ENCODE data around the gene RMND5B.
"Not testable (repeated sequence)": the region's sequence is repeated elsewhere in the genome, so short reads cannot be mapped to it uniquely, and the experiment has no call there.

RMND5B gene

DNA sequence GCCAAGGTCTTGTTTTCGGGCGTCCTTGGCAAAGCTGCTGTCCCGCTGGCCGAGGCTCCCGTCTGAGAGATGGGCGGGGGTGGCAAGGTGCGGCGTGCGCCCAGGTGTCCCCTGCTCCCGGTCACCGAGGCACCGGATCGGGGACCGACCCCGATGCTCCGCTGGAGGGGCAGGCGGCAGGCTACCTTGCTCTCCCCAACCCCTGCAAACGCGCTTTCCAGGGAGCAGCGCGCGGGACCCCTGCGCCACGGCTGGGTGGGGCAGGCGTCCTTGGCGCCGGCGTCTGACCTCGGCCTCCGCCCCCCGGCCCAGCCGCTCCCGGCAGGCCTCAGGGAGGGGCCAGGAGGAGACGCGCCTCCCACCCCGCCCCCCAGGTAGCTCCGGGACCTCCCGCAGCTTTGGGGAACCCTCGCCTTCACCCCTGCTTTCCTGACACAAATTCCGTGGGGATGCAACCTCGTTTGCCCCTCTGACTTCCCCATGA, 16.9 kb upstream of the RMND5B start:
- no peak for FAIRE-seq

DNA sequence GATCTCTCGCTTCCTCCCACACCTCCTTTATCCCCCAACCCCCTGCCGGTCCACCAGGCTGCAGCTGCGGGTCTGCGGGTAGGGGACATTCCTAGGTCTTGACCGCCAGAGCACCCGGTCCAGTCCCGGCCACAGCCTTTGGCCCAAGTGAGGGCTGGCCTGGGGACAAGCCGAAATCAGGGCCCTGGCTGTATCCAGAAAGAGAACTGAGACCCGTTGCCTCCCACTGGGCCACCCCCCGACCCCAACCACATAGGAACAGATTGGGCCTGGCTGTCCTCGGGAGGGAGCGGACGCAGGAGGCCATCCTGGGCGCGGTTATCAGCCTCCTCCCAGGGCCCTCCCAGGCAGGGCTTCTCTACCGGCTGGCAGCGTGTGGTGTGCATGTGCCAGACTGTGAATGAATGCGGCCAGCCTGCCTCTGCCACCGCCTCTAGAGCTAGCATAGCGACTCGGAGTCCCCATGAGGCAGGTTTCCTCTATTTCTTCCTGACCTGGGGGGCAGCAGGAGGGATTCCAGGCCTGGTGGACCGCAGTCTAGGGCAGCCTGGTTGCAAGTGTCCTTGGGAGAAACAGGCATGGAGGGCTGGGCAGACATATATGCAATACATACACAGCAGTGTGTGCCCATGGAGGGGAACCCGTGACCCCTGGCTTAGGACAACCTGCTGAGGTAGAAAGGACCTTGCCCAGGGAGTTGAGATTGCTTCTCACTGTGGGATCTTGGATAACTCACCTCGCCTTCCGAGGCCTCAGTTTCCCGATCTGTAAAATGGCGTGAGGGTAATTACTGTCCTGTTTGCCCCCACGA, 16.3 kb upstream of the RMND5B start:
- no peak for FAIRE-seq

DNA sequence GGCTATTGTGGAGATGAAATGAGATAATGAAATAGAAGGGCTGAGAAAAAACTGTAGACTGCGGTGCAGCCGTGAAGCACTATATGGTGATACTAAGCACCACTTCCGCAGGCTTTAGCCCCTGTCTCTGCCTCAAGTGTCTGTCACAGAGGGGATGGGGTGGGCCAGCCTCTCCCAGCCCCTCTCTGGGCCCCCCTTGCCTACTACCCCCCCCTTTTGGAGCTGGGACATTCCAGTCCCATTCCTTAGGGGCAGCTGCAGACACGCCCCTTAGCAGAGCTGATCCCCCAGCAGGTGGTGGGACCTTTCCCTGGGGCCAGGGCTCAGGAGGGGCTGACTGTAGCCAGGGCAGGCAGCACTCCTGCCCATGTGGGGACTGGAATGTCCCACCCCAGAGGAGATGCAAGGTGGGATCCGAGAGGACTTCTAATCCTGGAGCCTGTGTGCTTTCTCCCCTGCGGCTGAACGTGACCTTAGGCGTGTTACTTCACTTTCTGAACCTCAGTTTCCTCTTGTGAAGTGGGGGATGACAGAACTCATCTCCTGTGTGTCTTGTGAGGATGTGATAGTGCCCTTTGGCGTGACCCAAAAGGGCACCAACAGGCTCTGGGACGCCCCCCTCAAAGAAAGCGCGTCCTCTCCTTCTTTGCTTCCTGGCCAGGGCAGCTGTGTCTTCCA, 15.5 kb upstream of the RMND5B start:
- FAIRE-seq = no peak

DNA sequence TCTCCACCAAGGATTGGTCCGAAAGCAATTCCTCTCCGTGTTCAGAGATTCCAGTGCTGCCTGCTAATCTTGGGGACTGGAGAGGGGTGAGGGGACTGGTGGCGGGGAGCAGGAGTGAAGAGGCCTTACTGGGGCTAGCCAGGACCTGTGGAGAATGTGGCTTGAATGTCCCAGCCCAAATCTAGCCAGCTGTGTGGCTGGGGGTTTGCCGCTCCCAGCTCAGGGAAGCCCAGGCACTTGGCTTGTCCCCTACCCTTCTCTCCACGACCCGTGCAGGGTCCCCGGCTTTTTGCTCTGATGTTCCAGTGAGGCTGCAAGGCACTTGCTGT, 15.0 kb upstream of the RMND5B start:
- FAIRE-seq = no peak

DNA sequence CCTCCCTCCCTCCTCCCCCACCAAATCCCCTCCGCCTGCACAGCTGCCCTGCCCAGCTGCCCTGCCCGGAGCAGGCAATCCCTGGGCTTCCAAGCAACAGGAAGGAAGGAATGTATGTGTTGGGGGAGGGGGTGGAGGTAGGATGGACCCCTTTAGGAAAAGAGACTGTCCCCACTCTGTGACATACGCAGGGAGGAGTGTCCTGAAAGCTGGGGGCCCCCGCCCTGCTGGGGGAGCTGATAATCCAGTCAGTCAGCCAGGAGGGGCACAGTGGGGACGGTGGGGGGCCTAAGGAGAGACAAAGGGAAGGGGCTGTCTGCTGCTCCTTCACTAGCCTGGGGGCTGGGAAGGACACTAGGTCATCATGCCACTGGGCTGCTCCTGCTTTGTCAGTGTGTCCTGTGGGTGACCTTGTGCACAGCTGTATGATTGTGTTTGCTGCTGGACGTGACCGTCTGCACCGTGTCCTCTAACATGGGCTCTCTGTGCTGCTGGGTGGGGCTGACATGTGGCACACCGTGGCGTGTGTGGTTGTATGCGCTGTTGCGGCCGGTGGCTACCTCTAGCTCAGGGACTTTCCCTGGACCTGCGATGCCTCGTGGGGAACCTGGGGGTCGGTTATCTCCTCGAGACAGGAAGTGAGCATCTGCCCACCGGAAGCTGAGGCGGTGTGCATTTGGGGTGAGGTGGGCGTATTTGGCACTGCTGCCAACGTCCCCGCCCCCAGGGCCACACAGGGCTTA, 14.5 kb upstream of the RMND5B start:
- FAIRE-seq = no peak

DNA sequence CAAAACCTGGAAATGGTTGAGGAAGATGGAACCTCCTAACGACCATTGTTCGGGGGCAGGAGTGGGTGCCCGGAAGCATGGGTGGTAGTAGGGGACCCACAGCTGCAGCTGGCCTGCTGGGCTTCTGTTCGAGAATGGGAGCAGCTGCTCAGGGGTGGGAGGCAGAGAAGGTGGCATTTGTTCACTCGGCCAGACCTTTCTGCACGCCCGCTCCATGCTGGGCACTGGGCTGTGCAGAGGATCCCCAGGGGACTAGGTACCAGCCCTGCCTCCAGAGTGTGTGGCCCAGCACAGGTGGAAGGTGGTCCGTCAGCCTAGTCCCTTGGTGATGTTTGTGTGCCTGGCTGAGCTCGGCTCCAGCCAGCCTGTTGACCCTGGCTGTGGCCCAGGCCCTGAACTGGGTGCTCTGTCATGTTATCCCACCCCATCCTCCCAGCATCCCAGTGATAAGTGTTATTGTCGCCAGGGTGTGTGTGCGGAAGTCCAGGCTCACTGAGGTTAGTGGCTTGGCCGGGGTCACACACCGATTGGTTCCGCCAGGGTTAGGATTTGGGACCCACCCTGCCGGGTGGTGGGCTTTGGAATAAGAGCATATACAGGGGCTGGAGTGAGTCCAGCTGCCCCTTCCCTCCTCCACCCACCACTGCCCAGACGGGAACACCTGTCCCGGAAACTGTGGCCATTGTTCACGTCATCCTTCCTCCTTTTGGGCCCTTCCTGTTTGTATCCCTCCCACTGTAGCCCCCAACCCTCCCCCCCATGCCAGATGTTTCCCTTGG, 12.7 kb upstream of the RMND5B start:
- FAIRE-seq = no peak

DNA sequence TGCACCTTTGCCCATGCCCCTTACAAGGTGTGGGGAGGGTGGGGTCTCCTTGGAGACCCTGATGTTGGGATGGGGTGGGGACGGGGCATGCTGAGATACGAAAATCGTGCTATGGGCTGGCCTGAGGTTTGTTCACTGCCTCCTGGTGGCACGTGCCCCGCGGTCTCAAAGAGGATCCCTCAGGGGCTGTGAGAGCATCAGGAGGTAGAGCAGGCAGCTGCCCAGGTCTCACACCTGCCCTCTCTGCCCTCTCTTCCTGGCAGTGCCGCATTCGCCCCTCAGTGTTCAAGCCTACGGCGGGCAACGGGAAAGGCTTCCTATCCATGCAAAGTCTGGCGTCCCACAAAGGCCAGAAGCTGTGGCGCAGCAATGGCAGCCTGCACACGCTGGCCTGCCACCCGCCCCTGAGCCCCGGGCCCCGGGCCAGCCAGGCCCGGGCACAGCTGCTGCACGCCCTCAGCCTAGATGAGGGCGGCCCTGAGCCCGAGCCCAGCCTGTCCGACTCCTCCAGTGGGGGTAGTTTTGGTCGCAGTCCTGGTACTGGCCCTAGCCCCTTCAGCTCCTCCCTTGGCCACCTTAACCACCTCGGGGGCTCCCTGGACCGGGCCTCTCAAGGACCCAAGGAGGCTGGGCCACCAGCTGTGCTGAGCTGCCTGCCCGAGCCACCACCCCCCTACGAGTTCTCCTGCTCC, 10.8 kb upstream of the RMND5B start:
- no peak for FAIRE-seq

DNA sequence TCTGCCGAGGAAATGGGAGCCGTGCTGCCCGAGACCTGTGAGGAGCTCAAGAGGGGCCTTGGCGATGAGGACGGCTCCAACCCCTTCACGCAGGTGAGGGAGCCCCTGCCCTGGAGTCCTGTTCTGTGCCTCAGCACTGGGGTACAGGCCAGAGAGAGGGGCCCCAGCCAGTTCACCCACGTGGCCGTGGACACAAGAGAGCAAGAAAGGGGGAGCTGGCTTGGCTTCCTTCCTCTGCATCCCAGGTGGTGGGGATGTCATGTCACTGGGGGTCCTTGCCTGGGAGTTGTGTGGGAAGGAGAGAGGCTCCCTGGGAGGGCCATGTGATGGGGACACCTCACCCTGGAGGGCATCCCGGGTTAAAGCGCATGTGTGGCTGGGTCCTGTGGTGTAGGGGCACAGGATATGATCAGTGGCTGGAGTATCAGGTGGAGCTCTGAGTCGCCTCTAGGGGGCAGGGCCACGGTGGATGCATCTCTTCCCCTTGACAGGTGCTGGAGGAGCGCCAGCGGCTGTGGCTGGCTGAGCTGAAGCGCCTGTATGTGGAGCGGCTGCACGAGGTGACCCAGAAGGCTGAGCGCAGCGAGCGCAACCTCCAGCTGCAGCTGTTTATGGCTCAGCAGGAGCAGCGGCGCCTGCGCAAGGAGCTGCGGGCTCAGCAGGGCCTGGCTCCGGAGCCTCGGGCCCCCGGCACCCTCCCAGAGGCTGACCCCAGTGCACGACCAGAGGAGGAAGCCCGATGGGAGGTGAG, 10.0 kb upstream of the RMND5B start:
- no peak for FAIRE-seq

DNA sequence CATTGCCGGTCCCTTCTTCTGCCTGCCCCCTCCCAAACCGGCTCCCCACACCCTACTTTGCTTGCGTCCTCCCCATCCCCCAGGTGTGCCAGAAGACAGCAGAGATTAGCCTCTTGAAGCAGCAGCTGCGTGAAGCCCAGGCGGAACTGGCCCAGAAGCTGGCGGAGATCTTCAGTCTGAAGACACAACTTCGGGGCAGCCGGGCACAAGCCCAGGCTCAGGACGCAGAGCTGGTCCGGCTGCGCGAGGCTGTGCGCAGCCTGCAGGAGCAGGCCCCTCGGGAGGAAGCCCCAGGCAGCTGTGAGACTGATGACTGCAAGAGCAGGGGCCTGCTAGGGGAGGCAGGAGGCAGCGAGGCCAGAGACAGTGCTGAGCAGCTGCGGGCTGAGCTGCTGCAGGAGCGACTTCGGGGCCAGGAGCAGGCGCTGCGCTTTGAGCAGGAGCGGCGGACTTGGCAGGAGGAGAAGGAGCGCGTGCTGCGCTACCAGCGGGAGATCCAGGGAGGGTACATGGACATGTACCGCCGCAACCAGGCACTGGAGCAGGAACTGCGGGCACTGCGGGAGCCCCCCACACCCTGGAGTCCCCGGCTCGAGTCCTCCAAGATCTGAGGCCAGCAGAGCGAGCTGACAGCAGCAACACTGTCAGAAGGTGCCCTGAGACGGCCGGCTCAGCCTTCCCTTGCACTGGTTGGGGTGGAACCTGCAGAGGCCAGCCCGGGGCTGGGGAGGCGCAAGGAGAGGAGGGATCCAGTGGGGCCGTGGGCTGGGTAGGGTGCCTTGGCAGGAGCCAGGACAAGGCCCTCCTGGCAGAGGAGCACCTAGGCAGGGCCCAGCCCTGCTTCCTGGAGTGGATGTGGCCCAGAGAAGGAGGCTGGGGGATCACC, 9.2 kb upstream of the RMND5B start:
- no peak for FAIRE-seq

DNA sequence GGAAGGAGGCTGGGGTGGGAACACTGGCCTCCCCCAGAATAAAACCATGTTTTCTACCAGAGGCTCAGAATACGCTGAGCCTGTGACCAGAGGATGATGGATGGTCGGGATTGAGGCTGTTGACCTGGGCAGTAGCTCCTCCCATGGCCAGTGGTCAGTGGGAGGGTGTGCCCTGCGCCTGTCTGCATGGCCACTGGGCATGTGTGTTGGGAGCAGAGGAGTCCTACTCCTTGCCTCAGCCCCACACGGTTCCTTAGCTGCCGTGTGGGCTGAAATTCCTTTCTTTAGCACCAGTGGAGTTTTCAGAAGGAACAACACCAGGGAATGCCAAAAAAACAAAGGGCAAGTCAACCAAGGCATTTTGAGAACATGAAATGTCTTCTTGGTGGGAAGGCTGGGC, 8.5 kb upstream of the RMND5B start:
- FAIRE-seq = no peak

DNA sequence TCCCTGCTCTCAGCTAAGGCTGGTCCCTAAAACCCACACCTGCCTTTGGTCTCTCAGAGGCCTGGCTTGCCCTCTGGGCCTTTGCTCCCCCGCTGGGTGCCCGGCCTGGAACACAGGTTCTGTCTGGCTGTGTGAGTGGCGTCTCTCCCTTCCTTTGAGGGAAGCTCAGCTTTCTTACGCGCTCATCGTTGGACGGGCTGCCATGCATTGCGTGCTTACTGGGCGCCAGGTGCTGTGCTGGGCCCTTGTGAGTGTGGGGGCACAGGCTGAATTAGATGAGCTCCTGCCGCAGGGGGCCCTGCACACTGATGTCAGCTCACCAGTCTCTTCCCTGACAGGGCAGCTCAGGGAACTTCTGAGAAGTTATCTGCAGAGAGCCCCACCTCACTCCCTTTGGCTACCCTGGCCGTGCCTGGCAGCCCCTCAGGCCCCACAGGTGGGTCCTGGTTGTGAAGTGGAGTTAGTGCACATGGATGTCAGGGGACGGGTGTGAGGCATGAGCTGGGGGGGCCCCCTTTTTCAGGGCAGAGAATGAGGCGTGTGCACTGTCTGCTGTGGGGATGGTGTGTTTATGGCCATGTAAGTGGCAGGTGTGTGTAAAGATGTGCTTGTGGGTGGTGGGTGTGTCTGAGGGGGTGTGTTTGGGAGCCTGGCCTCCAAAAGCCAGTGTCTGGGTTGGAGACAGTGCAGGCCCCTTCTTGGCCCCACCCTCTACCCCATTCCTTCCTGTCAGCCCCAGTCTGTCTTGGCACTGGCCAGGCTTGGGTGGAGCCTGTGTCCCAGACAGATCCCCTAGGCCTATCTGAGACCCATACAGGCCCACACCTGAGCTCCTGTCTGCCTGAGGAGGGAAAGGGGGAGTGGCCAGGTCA, 7.5 kb upstream of the RMND5B start:
- FAIRE-seq = no peak

DNA sequence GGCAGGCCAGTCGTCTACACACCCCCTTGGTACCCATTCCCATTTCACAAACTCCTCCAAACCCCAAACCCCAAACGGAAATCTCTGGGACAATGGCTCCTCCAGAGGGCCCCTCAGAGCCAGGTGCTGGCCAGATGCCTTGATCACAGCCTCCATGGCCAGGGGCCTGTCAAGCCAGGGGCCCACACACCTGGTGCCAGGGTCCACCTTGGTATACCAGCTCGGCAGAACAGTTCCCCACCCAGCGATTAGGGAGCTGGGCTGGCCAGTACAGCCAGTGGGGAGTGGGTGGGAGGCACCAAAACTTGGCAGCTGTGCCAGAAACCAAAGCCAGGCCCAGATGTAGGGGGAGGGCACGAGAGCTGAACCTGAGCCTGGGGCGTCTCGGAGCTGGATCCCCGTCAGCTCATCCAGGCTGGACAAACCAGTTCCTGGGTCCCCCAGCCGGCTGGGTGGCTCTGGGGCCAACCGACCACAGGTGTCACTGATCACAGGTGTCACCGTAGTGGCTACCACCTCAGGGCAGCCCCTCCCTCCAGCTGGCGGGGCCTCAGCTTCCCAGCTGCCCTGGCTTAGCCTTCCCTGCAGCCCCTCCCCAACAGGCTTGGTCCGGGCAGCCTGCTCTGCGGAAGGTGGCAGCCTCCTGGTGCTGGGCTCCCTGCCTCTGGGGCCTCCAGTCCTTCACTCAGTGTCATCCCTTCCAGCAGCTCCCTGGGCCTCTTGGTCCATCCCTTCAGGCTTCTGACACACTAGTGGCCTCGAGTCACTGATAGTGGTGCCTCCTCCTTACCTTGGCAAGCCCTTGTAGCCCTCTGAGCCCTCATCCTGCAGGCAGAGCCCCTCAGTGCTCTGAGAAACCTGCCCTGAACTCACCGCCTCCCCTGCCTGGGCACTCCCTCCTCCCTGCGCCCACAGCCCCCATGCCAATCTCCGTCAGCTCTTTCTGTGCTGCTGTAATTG, 6.6 kb upstream of the RMND5B start:
- no peak for FAIRE-seq

DNA sequence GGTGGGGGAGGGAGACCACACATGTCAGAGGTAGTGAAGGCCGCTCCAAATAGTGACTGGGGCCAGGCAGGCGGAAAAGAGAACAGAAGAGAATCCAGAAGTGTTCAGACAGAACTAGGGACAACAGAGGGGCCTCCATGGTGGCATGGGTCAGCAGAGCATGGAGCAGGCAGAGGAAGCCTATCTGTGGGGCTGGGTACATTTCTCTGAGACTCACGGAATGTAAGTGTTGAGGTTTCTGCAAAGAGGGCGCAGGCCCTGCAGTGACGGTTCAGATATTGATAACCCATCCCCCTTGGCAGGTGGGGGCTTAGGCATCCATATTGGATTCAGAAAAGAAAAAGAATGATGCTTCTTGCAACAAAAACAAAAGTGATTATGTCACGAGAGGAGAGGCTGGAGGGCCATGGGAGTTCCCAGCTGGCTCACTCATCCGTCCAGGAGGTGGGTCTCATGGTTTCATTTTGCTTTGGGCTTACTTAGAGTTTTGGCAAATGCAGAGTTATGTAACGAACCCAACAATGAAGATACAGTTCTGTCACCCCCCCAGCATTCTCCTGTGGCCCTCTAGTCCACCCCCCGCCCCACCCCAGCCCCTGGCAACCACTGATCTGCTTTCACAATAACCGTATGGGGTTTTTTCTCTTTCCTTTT, 5.4 kb upstream of the RMND5B start:
- no peak for FAIRE-seq

DNA sequence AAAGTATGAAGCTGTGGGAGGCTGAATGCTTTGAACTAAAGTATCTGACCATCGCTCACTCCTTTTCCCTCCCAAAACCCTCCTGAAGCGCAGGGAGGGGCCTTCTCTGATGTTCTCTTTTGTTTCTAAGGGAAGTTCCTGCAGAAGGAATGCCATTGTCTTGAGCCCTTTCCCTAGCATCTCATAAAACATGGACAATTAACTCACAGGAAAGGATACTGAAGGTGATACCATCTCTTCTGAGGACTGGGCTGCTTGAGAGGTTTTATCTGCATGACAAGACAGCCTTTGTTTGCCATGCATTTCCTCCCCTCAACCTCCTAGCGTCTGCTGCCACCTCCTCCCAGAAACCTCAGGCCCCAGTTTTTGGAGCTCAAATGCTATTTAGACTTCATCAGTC, 4.3 kb upstream of the RMND5B start:
- FAIRE-seq = no peak

DNA sequence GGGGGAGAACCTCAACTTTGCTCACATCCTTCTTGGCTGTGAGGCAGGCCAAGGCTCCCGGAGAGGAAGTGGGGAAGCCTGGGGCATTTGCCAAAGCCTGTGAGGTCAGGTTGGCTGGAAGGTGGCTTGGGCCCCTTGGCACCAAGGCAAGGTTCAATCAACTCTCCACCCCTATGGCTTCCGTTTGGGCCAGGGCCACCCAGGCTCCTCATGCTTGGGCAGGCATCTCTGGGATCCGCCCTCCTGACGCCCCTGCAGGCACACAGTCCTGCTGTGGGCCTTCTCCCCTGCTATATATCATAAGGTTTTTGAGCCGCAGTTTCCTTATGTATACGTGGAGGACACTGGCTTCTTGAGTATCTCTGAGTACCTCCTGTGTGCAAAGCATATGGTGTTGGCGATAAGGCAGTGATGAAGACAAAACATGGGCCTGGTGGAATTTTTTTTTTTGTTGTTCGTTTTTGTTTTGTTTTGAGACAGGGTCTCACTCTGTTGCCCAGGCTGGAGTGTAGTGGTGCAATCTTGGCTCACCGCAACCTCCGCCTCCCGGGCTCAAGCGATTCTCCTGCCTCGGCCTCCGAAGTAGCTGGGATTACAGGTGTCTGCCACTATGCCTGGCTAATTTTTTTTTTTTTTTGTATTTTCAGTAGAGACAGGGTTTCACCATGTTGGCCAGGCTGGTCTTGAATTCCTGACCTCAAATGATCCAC, 3.4 kb upstream of the RMND5B start:
- FAIRE-seq = not testable (repeated sequence)

DNA sequence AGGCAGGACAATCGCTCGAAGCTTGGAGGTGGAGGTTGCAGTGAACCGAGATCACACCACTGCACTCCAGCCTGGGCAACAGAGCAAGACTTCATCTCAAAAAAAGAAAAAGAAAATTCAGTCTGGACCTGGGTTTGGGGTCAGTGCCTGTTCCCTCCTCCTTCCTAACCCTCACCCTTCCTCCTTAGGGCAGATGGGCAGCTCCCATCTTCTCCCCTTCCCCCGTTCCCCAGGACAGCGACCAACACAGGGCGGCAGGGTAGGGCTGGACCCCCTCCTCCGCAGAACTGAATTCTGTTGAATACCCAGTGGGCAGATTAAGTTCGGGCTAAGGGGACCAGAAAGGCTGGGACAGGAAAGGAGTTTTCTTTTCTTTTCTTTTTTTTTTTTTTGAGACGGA, 1.5 kb upstream of the RMND5B start:
- FAIRE-seq = no peak

DNA sequence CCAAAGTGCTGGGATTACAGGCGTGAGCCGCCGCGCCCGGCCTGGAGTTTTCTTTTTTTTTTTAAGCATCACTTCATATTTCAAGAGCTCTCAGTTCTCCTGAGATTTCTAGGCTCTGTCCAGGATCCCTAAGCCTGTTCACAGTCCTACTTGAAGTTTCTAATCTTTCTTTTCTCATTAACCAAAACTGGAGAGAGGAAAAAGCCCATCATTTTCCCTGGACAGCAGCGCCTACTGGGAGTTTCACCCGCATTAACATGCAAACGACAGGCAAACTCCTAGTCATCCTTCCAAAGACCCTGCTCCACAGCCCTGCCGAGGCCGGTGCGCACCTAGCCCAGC, 609 bp upstream of the RMND5B start:
- not testable (repeated sequence) for FAIRE-seq

All from colon (tissue), 2 donors.